ENCODE measurements around the gene PRKD3.
"Not testable (repeated sequence)": the region's sequence is repeated elsewhere in the genome, so short reads cannot be mapped to it uniquely, and the experiment has no call there.

Gene PRKD3

GRCh38 chr2:37316181-37316580 lies 8.5 kb downstream of the PRKD3 start:
- DNase-seq (ENCODE audit: low read depth in 2 of 2), result no peak

GRCh38 chr2:37315364-37315763 lies 9.3 kb downstream of the PRKD3 start:
- no peak for DNase-seq (ENCODE audit: low read depth in 2 of 2)

- no peak for DNase-seq (ENCODE audit: low read depth in 2 of 2)
Observed at GRCh38 chr2:37307500-37307899, 17.1 kb downstream of the PRKD3 start.

GRCh38 chr2:37306024-37306423 lies 18.6 kb downstream of the PRKD3 start:
- no peak for DNase-seq (ENCODE audit: low read depth in 2 of 2)

- DNase-seq (ENCODE audit: low read depth in 2 of 2), result no peak
Observed at GRCh38 chr2:37302701-37303252, 21.9 kb downstream of the PRKD3 start.

GRCh38 chr2:37301408-37301807 lies 23.2 kb downstream of the PRKD3 start:
- no peak for DNase-seq (ENCODE audit: low read depth in 2 of 2)

GRCh38 chr2:37300578-37300977 lies 24.1 kb downstream of the PRKD3 start:
- no peak for DNase-seq (ENCODE audit: low read depth in 2 of 2)

GRCh38 chr2:37300146-37300545 lies 24.5 kb downstream of the PRKD3 start:
- DNase-seq (ENCODE audit: low read depth in 2 of 2), result no peak

- DNase-seq (ENCODE audit: low read depth in 2 of 2), result no peak
Observed at GRCh38 chr2:37297632-37298031, 27.0 kb downstream of the PRKD3 start.

- no peak for DNase-seq (ENCODE audit: low read depth in 2 of 2)
Observed at GRCh38 chr2:37295469-37296073, 29.1 kb downstream of the PRKD3 start.

- DNase-seq (ENCODE audit: low read depth in 2 of 2), result not testable (repeated sequence)
Observed at GRCh38 chr2:37294858-37295257, 29.8 kb downstream of the PRKD3 start.

- DNase-seq (ENCODE audit: low read depth in 2 of 2), result no peak
Observed at GRCh38 chr2:37291680-37292079, 33.0 kb downstream of the PRKD3 start.

GRCh38 chr2:37287966-37288365 lies 36.7 kb downstream of the PRKD3 start:
- no peak for DNase-seq (ENCODE audit: low read depth in 2 of 2)

- DNase-seq (ENCODE audit: low read depth in 2 of 2), result no peak
Observed at GRCh38 chr2:37284381-37284780, 40.3 kb downstream of the PRKD3 start.

- no peak for DNase-seq (ENCODE audit: low read depth in 2 of 2)
Observed at GRCh38 chr2:37283207-37283606, 41.4 kb downstream of the PRKD3 start.

- no peak for DNase-seq (ENCODE audit: low read depth in 2 of 2)
Observed at GRCh38 chr2:37282746-37283145, 41.9 kb downstream of the PRKD3 start.

- no peak for DNase-seq (ENCODE audit: low read depth in 2 of 2)
Observed at GRCh38 chr2:37281916-37282315, 42.7 kb downstream of the PRKD3 start.

GRCh38 chr2:37276291-37276690 lies 48.3 kb downstream of the PRKD3 start:
- no peak for DNase-seq (ENCODE audit: low read depth in 2 of 2)

Measured in stimulated activated CD8-positive, alpha-beta memory T cell treated with anti-CD3 and anti-CD28 coated beads, Interleukin-7, amount 100 ng/mL, for 1 hour (primary cell).